Prostate gland (tissue), 2 donors: ENCODE data around the gene CDH26. TPM values are rescaled to one million over a fixed set of nuclear protein-coding genes. Genes with fewer than 3 reads are reported as not detected.

Experiments
- DNase-seq: peaks from one replicate; pipeline ENCODE4 v3.0.0-alpha.2; 2019; ENCODE audit warnings: low spot score
- H3K27ac ChIP-seq, 2 donors: fragments of 200-600 bp; sonication (generic); 2 replicates each; pipeline ENCODE4 v1.5.1; 2017 to 2019
- H3K27me3 ChIP-seq: fragments of 200-600 bp; sonication (generic); replicated peaks from 2 replicates; pipeline ENCODE4 v1.5.1; 2019; ENCODE audit not compliant: insufficient read depth
- H3K36me3 ChIP-seq, 2 donors: fragments of 200-600 bp; sonication (generic); 1 replicate in 1 of 2; 2 replicates in 1 of 2; pipeline versions ENCODE4 v1.5.1 to v1.8.1; 2017 to 2019
- H3K4me1 ChIP-seq: fragments of 200-600 bp; sonication (generic); replicated peaks from 2 replicates; pipeline ENCODE4 v1.5.1; 2019
- H3K4me3 ChIP-seq, 2 donors: fragments of 200-600 bp; sonication (generic); 2 replicates each; pipeline ENCODE4 v1.5.1; 2017 to 2019
- H3K9me3 ChIP-seq: fragments of 200-600 bp; sonication (generic); 2 replicates; pipeline ENCODE4 v1.5.1; 2017
- POLR2A ChIP-seq: fragments of 450-650 bp; IDR thresholded peaks from one replicate; pipeline ENCODE4 v1.6.1; 2016; ENCODE audit warnings: antibody characterized with exemption, mild to moderate bottlenecking
- POLR2AphosphoS5 ChIP-seq: sonication (generic); formaldehyde crosslinking; IDR thresholded peaks from one replicate; pipeline ENCODE4 v1.6.1; 2017; ENCODE audit warnings: antibody characterized with exemption
- WGBS: methylation state at CpG from one replicate; pipeline ENCODE4 v1.1.5; 2018; 5-methylcytosine and 5-hydroxymethylcytosine counted together
- intact Hi-C: fragments of 100-400 bp; cut with DNase I; formaldehyde crosslinking; loops from one replicate; pipeline ENCODE4 v1.14.2; 2022
- total RNA-seq, 2 donors: library from RNA; depleted of rRNA; stranded (reverse); fragments of >200 nt; gene quantifications; one replicate each; pipeline ENCODE4 v1.1.0, GENCODE V29; 2016
- TF ChIP-seq, protein P1 (sequence below), 4 experiments: fragments of 200-600 bp in 2 of 4; fragments of 450-650 bp in 2 of 4; sonication (generic) in 2 of 4; IDR thresholded peaks; 1 replicate in 3 of 4; 2 replicates in 1 of 4; pipeline ENCODE4 v1.5.1; 2016 to 2019; ENCODE audit warnings: antibody characterized with exemption in 4 of 4, mild to moderate bottlenecking in 2 of 4, moderate library complexity in 2 of 4

Gene CDH26
- total RNA-seq, 2 donors from 2014 or later: 11.0 to 30.6 TPM

DNA sequence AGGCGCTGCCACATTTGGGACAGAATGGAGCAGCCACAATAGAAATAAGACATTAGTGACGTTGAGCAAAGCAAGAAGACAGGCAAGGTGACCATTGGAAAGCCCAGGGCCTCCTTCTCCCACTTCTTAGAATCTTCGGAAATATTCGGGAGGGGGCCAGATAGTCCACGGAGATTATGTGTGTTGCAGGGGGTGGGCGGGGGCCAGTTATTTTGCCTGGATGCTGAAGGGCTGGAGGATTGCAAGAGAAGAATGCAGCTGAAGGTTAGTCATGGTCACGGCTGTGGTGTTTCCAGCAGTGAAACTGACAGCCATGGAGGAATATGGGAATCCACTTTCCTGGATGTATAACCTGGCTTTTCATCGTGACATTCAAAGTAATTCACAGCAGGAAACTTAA, 88.6 kb downstream of the CDH26 start:
- no peaks in the 10 kb centered on the region for H3K4me1 ChIP-seq
- 96% methylated on average over 8 of the region's 8 CpGs for WGBS
- intact Hi-C loops: no loop called here
- H3K27me3 ChIP-seq: no peaks in the 10 kb centered on the region
- no peak overlapping the region for H3K4me3 ChIP-seq
- H3K27ac ChIP-seq: no peak overlapping the region
- H3K36me3 ChIP-seq: no peaks in the 10 kb centered on the region
- no peak for DNase-seq
- H3K9me3 ChIP-seq: no peaks in the 10 kb centered on the region
- TF ChIP-seq, protein P1, sequence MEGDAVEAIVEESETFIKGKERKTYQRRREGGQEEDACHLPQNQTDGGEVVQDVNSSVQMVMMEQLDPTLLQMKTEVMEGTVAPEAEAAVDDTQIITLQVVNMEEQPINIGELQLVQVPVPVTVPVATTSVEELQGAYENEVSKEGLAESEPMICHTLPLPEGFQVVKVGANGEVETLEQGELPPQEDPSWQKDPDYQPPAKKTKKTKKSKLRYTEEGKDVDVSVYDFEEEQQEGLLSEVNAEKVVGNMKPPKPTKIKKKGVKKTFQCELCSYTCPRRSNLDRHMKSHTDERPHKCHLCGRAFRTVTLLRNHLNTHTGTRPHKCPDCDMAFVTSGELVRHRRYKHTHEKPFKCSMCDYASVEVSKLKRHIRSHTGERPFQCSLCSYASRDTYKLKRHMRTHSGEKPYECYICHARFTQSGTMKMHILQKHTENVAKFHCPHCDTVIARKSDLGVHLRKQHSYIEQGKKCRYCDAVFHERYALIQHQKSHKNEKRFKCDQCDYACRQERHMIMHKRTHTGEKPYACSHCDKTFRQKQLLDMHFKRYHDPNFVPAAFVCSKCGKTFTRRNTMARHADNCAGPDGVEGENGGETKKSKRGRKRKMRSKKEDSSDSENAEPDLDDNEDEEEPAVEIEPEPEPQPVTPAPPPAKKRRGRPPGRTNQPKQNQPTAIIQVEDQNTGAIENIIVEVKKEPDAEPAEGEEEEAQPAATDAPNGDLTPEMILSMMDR (IDR thresholded peaks at IDR 0.05): no peak
- TF ChIP-seq POLR2A (no peak), POLR2AphosphoS5 (no peak)

DNA sequence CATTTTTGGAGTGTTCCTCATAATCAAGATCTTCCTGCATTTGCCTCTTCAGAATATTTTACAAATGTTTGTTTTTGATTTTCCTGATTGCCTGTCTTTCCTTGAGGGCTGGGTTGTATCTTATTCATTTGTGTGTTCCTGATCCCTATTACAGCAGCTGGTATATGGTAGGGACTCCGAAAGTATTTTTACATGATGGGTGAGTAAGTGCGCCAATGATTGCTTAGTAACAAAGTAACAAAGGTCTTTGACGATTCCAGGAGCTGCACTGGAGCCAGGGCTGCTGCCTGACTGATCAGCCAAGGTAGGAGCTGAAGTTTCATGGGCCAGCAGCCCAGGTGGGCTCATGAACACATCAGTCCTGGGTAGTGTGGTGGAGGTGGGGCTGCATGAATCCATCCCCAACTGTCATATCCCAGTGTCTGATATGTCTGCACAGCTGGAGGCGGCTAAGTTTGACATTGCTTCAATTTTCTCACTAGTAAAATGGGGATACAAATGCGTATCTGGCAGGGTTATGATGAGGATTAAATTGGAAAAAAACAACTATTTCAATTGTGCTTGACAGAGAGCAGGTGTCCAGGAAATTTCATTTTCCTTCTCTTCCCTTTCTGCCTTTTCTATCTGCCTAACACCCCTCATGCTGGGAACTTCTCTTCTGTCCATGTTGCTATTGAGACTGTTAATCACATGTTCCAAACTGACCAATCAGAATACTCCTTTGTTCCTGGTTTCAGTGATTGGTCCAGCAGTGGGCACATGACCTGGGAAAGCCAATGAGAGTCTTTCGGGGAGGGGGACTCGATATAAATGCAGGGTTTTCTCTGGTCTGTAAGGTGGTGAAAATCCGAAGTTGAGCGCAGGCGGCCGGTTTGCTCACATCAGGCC, 90.7 kb downstream of the CDH26 start:
- Histone ChIP-seq H3K9me3 (no peaks in the 10 kb centered on the region), H3K36me3 (no peaks in the 10 kb centered on the region), H3K4me1 (no peaks in the 10 kb centered on the region), H3K4me3 (no peak overlapping the region), H3K27me3 (no peaks in the 10 kb centered on the region), H3K27ac (no peak overlapping the region)
- intact Hi-C loops: no loop called here
- TF ChIP-seq POLR2AphosphoS5 (no peak), POLR2A (no peak)
- TF ChIP-seq, protein P1 (IDR thresholded peaks at IDR 0.05): no peak
- no peak for DNase-seq
- WGBS: 86% methylated on average over 11 of the region's 11 CpGs

DNA sequence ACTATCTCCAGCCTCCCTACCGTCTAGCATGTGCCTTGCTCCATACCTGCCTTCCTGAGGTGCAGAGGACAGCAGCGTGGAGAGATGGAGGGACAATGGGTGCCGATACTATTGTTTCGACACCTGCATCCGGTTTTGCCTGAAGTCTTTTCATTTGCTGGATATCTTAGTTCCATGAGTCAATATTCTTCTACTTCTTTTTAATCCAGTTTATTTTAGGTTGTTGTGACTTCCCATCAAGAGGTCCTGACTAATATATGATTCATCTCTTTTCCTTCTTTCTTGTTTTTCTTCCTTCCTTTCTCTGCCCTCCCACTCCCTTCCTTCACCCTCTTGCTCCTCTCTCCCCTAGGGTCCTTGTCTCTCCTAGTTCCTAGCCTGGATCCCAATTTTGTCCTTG, 91.4 kb downstream of the CDH26 start:
- H3K4me1 ChIP-seq: no peaks in the 10 kb centered on the region
- no peaks in the 10 kb centered on the region for H3K27me3 ChIP-seq
- H3K4me3 ChIP-seq: no peak overlapping the region
- no peak for TF ChIP-seq POLR2A
- TF ChIP-seq, protein P1 (IDR thresholded peaks at IDR 0.05): no peak
- no peak for TF ChIP-seq POLR2AphosphoS5
- no peak for DNase-seq
- intact Hi-C loops: no loop called here
- WGBS: 93% methylated on average over 5 of the region's 5 CpGs
- no peaks in the 10 kb centered on the region for H3K36me3 ChIP-seq
- H3K9me3 ChIP-seq: no peaks in the 10 kb centered on the region
- H3K27ac ChIP-seq: no peak overlapping the region

DNA sequence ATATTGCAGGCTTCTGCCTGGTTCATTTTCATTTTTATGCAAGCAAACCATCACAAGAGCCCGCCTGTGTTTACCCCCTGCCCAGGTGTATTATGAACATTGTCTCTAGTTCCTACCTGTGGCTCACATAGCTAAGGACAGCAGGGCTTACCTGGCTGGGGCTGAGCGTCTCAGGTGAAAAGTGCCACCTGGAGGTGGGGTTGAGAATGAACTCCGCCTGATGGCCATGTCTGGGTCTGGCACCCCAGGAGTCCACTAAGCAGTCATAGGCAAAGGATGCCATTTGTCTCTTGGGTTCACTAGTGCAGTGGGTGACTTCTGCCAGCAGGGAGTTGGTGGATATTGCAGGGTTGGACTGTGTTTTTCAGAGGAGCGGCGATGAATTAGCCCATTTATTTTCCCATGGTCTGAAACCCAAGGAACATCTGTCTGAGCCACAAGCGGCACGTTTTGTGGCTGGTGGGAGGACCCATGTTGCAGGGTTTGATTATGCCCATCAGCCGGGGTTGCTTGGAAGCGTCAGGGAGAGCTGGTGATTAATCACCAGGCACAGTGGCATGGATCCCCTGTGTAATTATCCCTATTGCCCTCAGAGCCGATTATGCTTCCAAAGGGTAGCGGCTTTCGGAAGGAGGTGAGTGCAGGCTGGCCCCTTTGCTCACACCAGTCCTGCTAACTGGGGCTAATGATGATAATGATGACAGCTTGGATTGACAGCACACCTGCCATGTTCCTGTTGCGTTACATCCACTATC, 92.1 kb downstream of the CDH26 start:
- no peaks in the 10 kb centered on the region for H3K4me1 ChIP-seq
- intact Hi-C loops: loop anchor here (10.0 kb wide), 3 partner anchors 106 to 1064 kb away; partner anchors contain the start of genes FAM217B and PPP1R3D
- no peak for TF ChIP-seq POLR2AphosphoS5
- TF ChIP-seq, protein P1 (IDR thresholded peaks at IDR 0.05): peak in 3 of 4 experiments; percentile 24 to 57 (median 48)
- no peak for TF ChIP-seq POLR2A
- no peaks in the 10 kb centered on the region for H3K36me3 ChIP-seq
- peak; percentile 30 for DNase-seq
- H3K27ac ChIP-seq: no peak overlapping the region
- no peak overlapping the region for H3K4me3 ChIP-seq
- H3K27me3 ChIP-seq: no peaks in the 10 kb centered on the region
- no peaks in the 10 kb centered on the region for H3K9me3 ChIP-seq
- WGBS: 92% methylated on average over 13 of the region's 13 CpGs
